Epithelial cell of esophagus (primary cell): Measurements from ENCODE around the gene POP4.

Source experiments
- DNase-seq: peaks from one replicate; pipeline ENCODE4 v3.0.0; 2010; ENCODE audit warnings: low read depth
- H3K4me3 ChIP-seq: 2 replicates; pipeline ENCODE4 v1.5.1; 2011; ENCODE audit warnings: mild to moderate bottlenecking, low read length, control low read depth
- CTCF ChIP-seq: IDR thresholded peaks from 2 replicates; pipeline ENCODE4 v1.5.1; 2011; ENCODE audit warnings: low read depth, mild to moderate bottlenecking, low read length, control low read depth, inconsistent platforms; ENCODE audit not compliant: insufficient read depth; ENCODE audit errors: missing control alignments

POP4 gene

GRCh38 chr19:29612121-29612520 lies 6.0 kb downstream of the POP4 start:
- H3K4me3 ChIP-seq: no peak overlapping the region
- TF ChIP-seq CTCF: no peak
- DNase-seq: no peak

GRCh38 chr19:29612801-29613595 lies 6.9 kb downstream of the POP4 start:
- H3K4me3 ChIP-seq: no peak overlapping the region
- TF ChIP-seq CTCF: no peak
- no peak for DNase-seq

GRCh38 chr19:29614046-29614445 lies 8.0 kb downstream of the POP4 start:
- no peak for DNase-seq
- TF ChIP-seq CTCF: no peak
- H3K4me3 ChIP-seq: no peak overlapping the region

GRCh38 chr19:29614780-29615179 lies 8.7 kb downstream of the POP4 start:
- TF ChIP-seq CTCF: no peak
- H3K4me3 ChIP-seq: no peak overlapping the region
- DNase-seq: no peak

GRCh38 chr19:29615891-29616425 lies 9.9 kb downstream of the POP4 start:
- no peak overlapping the region for H3K4me3 ChIP-seq
- no peak for TF ChIP-seq CTCF
- DNase-seq: no peak

- no peak for TF ChIP-seq CTCF
- H3K4me3 ChIP-seq: no peak overlapping the region
- DNase-seq: no peak
Measured at GRCh38 chr19:29616541-29616940, 10.5 kb downstream of the POP4 start.
